WI38 (cell line): ENCODE results near the gene GPR32.
"Not testable (repeated sequence)": the region's sequence is repeated elsewhere in the genome, so short reads cannot be mapped to it uniquely, and the experiment has no call there.

ENCODE experiments used
- H3K4me3 ChIP-seq: 2 replicates; pipeline ENCODE4 v1.5.1; 2011; ENCODE audit warnings: low read depth, mild to moderate bottlenecking, control low read depth, low read length
- CTCF ChIP-seq: IDR thresholded peaks from 2 replicates; pipeline ENCODE4 v1.5.1; 2012; ENCODE audit warnings: low read depth, mild to moderate bottlenecking, control low read depth, low read length

The GPR32 gene

GRCh38 chr19:50750010-50750409 lies 20.3 kb upstream of the GPR32 start:
- TF ChIP-seq CTCF: no peak
- H3K4me3 ChIP-seq: no peak overlapping the region

DNA sequence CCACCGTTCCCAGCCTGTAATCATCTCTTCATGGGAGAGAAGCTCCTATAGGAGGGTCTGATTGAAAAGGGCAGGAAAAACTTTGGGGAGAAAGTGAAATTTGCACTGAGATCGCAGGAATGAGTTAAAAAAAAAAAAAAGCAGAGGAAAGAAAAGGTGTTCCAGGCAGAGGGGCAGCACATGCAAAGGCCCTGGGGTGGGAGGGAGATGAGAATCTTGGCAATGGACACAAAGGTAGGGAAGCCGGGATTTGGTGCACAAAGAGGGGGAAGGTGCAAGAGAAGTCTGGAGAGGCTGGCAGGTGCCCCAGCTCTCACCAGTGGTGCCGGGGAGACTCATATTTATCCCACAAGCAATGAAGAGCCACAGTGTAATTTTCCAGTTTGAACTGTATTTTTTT lies 16.4 kb upstream of the GPR32 start:
- H3K4me3 ChIP-seq: no peak overlapping the region
- no peak for TF ChIP-seq CTCF

GRCh38 chr19:50756244-50756643 lies 14.0 kb upstream of the GPR32 start:
- H3K4me3 ChIP-seq: not testable (repeated sequence)

DNA sequence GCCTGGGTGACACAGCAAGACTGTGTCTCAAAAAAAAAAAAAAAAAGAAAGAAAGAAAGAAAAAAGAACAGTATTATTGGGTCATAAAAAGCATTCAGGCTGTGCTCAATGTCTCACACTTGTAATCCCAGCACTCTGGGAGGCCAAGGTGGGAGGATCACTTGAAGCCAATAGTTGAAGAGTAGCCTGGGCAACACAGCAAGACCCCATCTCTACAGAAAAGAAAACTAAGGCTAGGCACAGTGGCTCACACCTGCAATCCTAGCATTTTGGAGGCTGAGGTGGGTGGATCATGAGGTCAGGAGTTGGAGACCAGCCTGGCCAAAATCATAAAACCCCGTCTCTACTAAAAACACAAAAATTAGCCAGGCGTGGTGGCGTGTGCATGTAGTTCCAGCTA lies 12.6 kb upstream of the GPR32 start:
- H3K4me3 ChIP-seq: not testable (repeated sequence)

DNA sequence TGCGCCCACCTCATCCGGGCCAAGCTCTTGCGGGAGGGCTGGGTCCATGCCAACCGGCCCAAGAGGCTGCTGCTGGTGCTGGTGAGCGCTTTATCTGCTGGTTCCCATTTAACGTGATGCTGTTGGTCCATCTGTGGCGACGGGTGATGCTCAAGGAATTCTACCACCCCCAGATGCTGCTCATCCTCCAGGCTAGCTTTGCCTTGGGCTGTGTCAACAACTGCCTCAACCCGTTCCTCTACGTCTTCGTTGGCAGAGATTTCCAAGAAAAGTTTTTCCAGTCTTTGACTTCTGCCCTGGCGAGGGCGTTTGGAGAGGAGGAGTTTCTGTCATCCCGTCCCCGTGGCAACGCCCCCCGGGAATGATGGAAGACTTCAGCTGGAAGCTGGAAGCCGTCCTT lies 11.2 kb upstream of the GPR32 start:
- H3K4me3 ChIP-seq: not testable (repeated sequence)

DNA sequence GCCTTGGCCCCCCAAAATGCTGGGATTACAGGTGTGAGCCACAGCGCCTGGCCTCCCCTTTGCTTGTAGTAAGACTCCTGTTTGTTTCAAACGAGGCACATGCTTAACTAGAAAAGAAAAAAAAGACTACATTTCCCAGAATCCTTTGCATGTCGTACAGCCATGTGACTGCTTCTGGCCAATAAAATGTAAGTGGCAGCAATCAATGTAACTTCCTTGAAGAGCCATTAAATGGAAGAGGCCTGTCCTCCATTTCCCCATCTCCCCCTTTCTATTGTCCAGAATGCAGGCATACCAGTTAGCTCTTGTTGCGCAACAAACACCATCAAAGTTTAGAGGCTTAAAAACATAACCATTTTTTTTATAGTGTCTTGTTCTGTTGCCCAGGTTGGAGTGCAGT lies 10.4 kb upstream of the GPR32 start:
- TF ChIP-seq CTCF: no peak
- no peak overlapping the region for H3K4me3 ChIP-seq

DNA sequence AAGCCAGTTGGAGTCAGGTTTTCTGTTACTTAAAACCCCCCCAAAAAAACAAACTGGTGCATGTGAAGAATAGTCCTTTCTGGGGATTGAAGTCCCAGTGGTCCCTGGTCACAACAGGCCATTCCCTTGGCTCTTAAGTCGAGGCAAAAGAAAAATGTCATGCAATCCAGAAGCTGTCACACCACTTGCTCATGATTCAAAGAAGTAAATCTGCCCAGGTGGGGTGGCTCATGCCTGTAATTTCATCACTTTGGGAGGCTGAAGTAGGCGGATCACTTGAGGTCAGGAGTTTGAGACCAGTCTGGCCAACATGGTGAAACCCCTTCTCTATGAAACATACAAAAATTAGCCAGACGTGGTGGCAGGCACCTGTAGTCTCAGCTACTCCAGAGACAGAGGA lies 8.8 kb upstream of the GPR32 start:
- H3K4me3 ChIP-seq: not testable (repeated sequence)

- H3K4me3 ChIP-seq: not testable (repeated sequence)
These were observed 6.7 kb upstream of the GPR32 start for GRCh38 chr19:50763521-50763920.

- TF ChIP-seq CTCF: no peak
- H3K4me3 ChIP-seq: no peak overlapping the region
These were observed 5.9 kb upstream of the GPR32 start for GRCh38 chr19:50764409-50764808.

DNA sequence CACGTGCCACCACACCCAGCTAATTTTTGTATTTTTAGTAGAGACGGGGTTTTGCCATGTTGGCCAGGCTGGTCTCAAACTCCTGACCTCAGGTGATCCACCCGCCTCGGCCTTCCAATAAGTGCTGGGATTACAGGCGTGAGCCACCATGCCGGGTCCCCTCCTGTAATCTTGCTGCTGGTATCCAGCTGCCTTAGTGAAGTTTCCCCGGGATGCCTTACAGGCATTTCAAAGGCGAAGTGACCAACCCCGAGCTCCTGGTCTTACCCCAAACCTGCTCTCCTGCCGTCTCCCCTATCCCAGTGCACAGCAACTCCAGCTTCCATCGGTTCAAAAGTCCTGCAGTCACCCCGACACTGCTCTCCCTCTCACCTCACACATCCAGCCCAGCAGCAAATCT lies 3.5 kb upstream of the GPR32 start:
- H3K4me3 ChIP-seq: not testable (repeated sequence)

- not testable (repeated sequence) for H3K4me3 ChIP-seq
These were observed 3.0 kb upstream of the GPR32 start for GRCh38 chr19:50767263-50767662.

DNA sequence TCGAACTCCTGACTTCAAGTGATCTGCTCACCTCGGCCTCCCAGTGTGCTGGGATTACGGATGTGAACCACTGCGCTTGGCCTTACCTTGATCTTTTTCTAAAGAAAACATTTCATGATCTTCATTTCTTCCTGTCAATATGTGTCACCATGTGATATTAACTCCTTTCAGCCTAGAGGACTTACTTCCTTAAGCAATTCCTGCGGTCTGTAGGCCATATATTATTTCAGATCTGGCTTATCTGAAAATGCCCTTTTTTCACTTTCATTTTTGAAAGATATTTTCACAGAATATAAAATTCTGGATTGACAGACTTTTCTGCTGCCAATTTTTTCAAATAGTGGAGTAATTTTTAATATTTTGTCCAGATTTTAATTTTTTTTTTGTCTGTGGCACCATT lies 2.0 kb upstream of the GPR32 start:
- H3K4me3 ChIP-seq: no peak overlapping the region
- TF ChIP-seq CTCF: no peak
